OCI-LY3 (cell line): Measurements from ENCODE around the gene DIO3.

Source experiments
- EZH2phosphoT487 ChIP-seq: fragments of 200-600 bp; shearing (Covaris generic); IDR thresholded peaks from 2 replicates; pipeline ENCODE4 v1.6.1; 2018; ENCODE audit warnings: antibody characterized with exemption, mixed run types, low read depth
- TF ChIP-seq, protein P1 (sequence below): fragments of 200-600, 300-600 bp; sonication (generic); IDR thresholded peaks from 2 replicates; pipeline ENCODE4 v1.5.1; 2014; ENCODE audit warnings: antibody characterized with exemption, low read length, low read depth

DNA sequence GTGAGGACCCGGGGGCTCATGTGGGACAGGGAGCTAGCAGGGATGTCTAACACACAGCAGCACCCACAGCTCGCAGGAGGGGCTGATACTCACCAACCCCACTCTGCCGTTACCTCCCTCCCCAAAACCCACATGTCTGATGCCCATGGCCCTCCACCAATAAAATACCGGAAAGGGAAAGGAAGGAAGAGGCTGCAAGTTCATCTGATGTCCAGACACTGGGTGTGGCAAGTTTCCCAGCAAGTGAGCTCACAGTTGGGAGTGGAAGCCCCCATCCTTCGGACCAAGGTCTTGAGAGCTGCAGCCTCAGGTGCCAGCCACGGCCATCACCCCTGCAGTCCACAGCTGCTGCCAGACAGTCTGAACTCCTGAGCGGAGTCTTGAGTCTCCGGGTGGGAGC lies 39.3 kb upstream of the DIO3 start:
- TF ChIP-seq, protein P1, sequence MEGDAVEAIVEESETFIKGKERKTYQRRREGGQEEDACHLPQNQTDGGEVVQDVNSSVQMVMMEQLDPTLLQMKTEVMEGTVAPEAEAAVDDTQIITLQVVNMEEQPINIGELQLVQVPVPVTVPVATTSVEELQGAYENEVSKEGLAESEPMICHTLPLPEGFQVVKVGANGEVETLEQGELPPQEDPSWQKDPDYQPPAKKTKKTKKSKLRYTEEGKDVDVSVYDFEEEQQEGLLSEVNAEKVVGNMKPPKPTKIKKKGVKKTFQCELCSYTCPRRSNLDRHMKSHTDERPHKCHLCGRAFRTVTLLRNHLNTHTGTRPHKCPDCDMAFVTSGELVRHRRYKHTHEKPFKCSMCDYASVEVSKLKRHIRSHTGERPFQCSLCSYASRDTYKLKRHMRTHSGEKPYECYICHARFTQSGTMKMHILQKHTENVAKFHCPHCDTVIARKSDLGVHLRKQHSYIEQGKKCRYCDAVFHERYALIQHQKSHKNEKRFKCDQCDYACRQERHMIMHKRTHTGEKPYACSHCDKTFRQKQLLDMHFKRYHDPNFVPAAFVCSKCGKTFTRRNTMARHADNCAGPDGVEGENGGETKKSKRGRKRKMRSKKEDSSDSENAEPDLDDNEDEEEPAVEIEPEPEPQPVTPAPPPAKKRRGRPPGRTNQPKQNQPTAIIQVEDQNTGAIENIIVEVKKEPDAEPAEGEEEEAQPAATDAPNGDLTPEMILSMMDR = no peak
- no peak for TF ChIP-seq EZH2phosphoT487
